ENCODE results near the gene SLC14A1.

DNA sequence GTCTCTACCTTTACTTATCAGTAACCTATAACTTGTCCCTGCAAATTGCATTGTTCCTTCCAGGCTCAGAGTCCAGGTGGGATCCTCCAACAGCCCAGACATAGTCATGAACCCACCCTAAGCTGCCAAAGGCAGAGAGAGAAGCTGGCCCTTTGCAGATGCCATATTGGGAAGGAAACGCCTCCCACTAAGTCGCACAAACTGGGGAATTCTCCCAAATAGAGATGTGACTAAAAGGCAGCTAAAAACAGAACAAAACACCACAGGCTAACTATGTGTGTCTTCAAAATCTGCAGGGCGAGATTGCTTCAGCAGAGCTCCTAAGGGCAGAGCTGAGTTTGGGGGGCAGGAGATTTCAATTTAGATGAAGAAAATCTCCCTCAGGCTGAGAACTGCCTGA lies 63.0 kb downstream of the SLC14A1 start:
- TF ChIP-seq YY1 (IDR thresholded peaks at IDR 0.05; ENCODE audit: low read depth) (no peak), ZBTB7A (IDR thresholded peaks at IDR 0.05; ENCODE audit: low read depth) (no peak), CEBPB (IDR thresholded peaks at IDR 0.05) (no peak), EP300 (IDR thresholded peaks at IDR 0.05; ENCODE audit: borderline replicate concordance) (no peak), EGR1 (IDR thresholded peaks at IDR 0.05) (no peak), CREB1 (IDR thresholded peaks at IDR 0.05; ENCODE audit: low read depth) (no peak)
- TF ChIP-seq, protein P1, sequence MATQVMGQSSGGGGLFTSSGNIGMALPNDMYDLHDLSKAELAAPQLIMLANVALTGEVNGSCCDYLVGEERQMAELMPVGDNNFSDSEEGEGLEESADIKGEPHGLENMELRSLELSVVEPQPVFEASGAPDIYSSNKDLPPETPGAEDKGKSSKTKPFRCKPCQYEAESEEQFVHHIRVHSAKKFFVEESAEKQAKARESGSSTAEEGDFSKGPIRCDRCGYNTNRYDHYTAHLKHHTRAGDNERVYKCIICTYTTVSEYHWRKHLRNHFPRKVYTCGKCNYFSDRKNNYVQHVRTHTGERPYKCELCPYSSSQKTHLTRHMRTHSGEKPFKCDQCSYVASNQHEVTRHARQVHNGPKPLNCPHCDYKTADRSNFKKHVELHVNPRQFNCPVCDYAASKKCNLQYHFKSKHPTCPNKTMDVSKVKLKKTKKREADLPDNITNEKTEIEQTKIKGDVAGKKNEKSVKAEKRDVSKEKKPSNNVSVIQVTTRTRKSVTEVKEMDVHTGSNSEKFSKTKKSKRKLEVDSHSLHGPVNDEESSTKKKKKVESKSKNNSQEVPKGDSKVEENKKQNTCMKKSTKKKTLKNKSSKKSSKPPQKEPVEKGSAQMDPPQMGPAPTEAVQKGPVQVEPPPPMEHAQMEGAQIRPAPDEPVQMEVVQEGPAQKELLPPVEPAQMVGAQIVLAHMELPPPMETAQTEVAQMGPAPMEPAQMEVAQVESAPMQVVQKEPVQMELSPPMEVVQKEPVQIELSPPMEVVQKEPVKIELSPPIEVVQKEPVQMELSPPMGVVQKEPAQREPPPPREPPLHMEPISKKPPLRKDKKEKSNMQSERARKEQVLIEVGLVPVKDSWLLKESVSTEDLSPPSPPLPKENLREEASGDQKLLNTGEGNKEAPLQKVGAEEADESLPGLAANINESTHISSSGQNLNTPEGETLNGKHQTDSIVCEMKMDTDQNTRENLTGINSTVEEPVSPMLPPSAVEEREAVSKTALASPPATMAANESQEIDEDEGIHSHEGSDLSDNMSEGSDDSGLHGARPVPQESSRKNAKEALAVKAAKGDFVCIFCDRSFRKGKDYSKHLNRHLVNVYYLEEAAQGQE (IDR thresholded peaks at IDR 0.05; ENCODE audit: low read depth), result no peak
- TF ChIP-seq, protein P2, sequence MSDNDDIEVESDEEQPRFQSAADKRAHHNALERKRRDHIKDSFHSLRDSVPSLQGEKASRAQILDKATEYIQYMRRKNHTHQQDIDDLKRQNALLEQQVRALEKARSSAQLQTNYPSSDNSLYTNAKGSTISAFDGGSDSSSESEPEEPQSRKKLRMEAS (IDR thresholded peaks at IDR 0.05), result no peak
